ENCODE results near the gene MIOX.

MIOX gene

DNA sequence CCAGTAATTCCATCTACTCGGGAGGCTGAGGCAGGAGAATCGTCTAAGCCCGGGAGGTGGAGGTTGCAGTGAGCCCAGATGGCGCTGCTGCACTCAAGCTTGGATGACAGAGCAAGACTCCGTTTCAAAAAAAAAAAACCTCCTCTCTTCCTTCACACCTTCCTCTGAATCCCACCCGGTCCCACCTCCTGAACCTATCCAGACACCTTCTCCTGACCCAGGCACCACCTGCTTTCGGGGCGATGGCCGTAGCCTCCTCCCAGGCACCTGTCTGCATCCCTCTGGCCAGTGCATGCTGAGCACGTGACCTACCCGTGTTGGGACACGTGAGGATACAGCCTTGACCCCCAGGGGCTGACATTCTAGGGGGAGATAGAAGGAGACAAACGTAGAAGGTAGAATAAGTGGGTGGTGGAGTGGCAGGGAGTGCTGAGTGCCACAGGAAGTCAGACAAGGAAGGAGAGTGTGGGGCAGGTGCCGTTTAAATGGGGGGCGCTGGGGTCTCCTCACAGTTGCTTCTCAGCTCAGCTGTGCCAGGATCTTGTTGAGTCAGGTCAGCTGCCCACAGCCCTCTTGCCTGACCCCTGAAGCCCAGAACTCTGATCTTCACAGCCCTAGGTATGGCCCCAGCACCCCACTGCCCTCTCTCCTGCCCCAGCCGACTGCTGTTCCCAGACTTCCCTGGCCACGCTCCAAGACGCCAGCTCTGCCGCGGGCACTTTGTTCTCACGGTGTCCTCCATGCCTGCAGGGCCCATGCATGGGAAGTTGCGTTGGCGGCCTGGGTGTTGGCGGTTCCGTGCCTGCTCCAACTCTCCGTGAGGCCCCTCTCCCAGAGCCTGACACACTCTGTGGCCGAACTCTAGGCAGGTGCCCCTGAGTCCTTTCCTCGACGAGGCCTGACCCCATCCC is 1.2 kb upstream of the MIOX start:
- Histone ChIP-seq H3K27me3 (ENCODE audit: insufficient read depth, low read length) (peaks cover 12% of the 10 kb centered on the region), H3K27ac (ENCODE audit: low read depth, low read length) (no peak overlapping the region), H3K4me1 (ENCODE audit: insufficient read depth, low read length) (no peaks in the 10 kb centered on the region), H3K9me3 (ENCODE audit: insufficient read depth, low read depth, low read length) (no peaks in the 10 kb centered on the region), H3K36me3 (ENCODE audit: insufficient read depth, low read length) (no peaks in the 10 kb centered on the region), H3K4me3 (ENCODE audit: low read length) (no peak overlapping the region), H3K9ac (ENCODE audit: low read depth, low read length) (no peak overlapping the region)
- WGBS = 82% methylated on average over 29 of the region's 29 CpGs

DNA sequence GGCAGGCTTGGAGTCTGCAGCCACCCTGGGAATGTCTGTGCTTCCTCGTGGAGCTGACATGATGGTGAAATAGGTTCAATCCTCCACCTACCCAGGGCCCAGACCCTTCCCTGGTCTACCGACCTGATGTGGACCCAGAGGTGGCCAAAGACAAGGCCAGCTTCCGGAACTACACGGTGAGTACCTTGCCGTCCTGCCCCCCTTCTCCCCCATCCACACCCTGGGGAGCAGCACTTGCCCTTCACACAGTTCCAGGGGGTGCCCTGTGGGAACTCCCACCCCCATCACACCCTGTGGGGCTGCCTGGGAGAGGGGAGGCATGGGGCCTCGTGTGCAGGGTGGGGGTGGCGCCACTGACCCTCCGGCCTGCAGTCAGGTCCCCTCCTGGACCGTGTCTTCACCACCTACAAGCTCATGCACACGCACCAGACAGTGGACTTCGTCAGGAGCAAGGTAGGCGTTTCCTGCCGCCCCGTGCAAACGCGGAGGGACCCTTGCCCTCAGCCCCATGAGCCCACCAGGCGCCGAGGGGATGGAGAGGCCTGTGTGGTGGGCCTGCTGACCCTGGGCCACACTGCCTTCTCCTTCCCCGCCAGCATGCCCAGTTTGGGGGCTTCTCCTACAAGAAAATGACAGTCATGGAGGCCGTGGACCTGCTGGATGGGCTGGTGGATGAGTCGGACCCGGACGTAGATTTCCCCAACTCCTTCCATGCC is 789 bp downstream of the MIOX start:
- Histone ChIP-seq H3K4me1 (ENCODE audit: insufficient read depth, low read length) (no peaks in the 10 kb centered on the region), H3K27ac (ENCODE audit: low read depth, low read length) (no peak overlapping the region), H3K4me3 (ENCODE audit: low read length) (no peak overlapping the region), H3K27me3 (ENCODE audit: insufficient read depth, low read length) (no peaks in the 10 kb centered on the region), H3K9ac (ENCODE audit: low read depth, low read length) (no peak overlapping the region), H3K9me3 (ENCODE audit: insufficient read depth, low read depth, low read length) (no peaks in the 10 kb centered on the region), H3K36me3 (ENCODE audit: insufficient read depth, low read length) (no peaks in the 10 kb centered on the region)
- WGBS = 91% methylated on average over 23 of the region's 23 CpGs

DNA sequence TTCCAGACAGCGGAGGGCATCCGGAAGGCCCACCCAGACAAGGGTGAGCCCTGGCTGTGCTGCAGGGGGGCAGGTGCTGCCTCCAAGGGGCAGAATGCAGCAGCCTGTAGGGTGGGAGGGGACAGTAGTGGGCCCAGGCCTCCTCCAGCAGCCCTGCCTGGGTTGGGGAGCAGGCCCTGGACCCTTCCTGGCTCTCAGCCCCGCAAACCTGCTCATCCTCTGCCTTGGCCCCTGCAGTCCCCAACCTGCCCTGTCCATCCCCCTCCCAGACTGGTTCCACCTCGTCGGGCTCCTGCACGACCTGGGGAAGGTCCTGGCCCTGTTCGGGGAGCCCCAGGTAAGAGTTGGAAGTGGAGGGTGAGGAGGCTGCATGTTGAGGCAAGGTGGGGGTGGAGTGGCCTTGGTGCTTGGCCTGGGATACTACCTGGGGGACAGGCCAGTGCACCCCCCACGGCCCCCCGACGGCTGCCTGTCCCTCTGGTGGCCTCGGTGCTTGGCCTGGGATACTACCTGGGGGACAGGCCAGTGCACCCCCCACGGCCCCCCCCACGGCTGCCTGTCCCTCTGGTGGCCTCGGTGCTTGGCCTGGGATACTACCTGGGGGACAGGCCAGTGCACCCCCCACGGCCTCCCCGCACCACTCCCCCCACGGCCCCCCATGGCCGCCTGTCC is 1.5 kb downstream of the MIOX start:
- Histone ChIP-seq H3K4me3 (ENCODE audit: low read length) (no peak overlapping the region), H3K9ac (ENCODE audit: low read depth, low read length) (no peak overlapping the region), H3K27ac (ENCODE audit: low read depth, low read length) (no peak overlapping the region), H3K27me3 (ENCODE audit: insufficient read depth, low read length) (no peaks in the 10 kb centered on the region), H3K36me3 (ENCODE audit: insufficient read depth, low read length) (no peaks in the 10 kb centered on the region), H3K4me1 (ENCODE audit: insufficient read depth, low read length) (no peaks in the 10 kb centered on the region), H3K9me3 (ENCODE audit: insufficient read depth, low read depth, low read length) (no peaks in the 10 kb centered on the region)
- WGBS = 86% methylated on average over 18 of the region's 18 CpGs

DNA sequence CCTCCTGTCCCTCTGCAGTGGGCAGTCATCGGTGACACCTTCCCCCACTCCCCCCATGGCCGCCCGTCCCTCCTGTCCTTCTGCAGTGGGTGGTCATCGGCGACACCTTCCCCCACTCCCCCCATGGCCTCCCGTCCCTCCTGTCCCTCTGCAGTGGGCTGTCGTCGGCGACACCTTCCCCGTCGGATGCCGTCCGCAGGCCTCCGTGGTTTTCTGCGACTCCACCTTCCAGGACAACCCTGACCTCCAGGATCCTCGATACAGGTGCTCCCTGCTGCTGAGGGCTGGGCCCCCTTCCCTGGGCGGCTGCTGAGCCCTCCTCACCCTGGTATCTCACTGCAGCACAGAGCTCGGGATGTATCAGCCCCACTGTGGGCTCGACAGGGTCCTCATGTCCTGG is 2.2 kb downstream of the MIOX start:
- H3K36me3 ChIP-seq (ENCODE audit: insufficient read depth, low read length) = no peaks in the 10 kb centered on the region
- H3K27me3 ChIP-seq (ENCODE audit: insufficient read depth, low read length) = no peaks in the 10 kb centered on the region
- H3K27ac ChIP-seq (ENCODE audit: low read depth, low read length) = no peak overlapping the region
- no peaks in the 10 kb centered on the region for H3K4me1 ChIP-seq (ENCODE audit: insufficient read depth, low read length)
- no peak overlapping the region for H3K9ac ChIP-seq (ENCODE audit: low read depth, low read length)
- H3K9me3 ChIP-seq (ENCODE audit: insufficient read depth, low read depth, low read length) = no peaks in the 10 kb centered on the region
- 85% methylated on average over 19 of the region's 19 CpGs for WGBS
- no peak overlapping the region for H3K4me3 ChIP-seq (ENCODE audit: low read length)

DNA sequence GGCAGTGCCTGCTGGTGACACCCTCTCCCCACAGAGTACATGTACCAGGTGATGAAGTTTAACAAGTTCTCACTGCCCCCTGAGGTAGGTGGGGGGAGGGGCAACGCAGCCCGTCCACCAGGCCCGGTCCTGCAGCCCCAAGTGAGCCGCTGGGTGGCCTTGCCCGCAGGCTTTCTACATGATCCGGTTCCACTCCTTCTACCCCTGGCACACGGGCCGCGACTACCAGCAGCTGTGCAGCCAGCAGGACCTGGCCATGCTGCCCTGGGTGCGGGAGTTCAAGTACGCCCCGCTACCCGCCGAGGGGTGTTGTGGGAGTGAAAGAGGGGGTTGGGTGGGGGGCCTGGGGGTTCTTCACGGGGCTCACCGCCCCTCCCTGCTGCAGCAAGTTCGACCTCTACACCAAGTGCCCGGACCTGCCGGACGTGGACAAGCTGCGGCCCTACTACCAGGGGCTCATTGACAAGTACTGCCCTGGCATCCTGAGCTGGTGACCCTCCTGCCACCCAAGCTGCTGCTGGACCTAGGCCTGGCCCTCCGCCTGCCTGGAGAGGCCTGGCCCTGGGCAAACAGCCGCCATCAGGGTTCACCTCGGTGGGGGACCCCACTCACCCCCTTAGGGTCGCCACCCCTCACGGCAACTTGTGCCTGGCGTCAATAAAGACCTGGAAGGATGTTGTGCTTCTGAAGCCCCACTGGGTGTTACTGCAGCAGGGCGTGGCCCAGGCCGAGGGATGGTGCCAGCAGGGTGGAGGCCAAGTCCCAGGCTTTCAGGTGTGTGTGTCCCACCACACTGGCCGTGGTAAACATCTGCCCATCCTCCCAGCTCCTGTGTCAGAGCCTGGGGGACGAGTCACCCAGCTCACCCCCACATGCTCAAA is 2.9 kb downstream of the MIOX start:
- 93% methylated on average over 31 of the region's 31 CpGs for WGBS
- H3K9ac ChIP-seq (ENCODE audit: low read depth, low read length) = no peak overlapping the region

DNA sequence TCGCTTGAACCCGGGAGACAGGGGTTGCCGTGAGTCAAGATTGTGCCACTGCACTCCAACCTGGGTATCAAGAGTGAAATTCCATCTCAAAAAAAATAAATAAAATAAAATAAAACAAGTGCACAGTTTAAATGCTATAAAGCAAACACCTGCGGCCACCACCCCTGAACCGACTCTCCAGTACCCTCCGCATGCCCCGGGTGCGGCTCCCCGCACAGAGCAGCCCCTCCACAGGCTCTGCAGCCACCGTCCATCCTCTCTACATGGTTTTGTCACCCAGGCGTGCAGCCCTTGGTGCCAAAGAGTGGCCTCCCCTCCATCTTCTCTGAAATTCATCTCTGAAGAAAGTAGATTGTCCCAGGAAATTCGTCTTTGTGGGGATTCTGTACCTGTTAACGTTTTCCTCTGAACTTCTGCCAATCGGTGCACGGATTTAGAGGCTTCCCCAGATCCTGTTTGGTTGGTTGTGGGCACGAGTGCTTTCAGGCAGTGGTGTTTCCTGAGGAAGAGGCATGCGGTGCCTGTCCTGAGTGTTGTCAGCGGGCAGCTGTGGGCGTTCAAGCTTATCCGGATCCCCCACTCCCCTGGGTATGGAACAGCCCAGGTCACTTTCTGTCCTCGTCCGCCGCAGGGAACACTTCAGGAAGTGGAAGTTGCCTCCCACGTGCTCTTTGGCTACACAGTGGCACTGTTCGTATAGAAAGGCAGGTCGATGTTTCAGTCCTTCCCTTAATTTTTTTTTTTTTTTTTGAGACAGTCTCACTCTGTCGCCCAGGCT is 4.1 kb downstream of the MIOX start:
- no peaks in the 10 kb centered on the region for H3K4me1 ChIP-seq (ENCODE audit: insufficient read depth, low read length)
- H3K9ac ChIP-seq (ENCODE audit: low read depth, low read length) = no peak overlapping the region
- H3K27me3 ChIP-seq (ENCODE audit: insufficient read depth, low read length) = no peaks in the 10 kb centered on the region
- no peak overlapping the region for H3K27ac ChIP-seq (ENCODE audit: low read depth, low read length)
- WGBS = 91% methylated on average over 27 of the region's 27 CpGs
- H3K36me3 ChIP-seq (ENCODE audit: insufficient read depth, low read length) = no peaks in the 10 kb centered on the region
- H3K9me3 ChIP-seq (ENCODE audit: insufficient read depth, low read depth, low read length) = no peaks in the 10 kb centered on the region
- H3K4me3 ChIP-seq (ENCODE audit: low read length) = no peak overlapping the region

More for the DNA sequence above, 2.9 kb downstream of the MIOX start:
- H3K27me3 ChIP-seq (ENCODE audit: insufficient read depth, low read length) = no peaks in the 10 kb centered on the region
- no peaks in the 10 kb centered on the region for H3K9me3 ChIP-seq (ENCODE audit: insufficient read depth, low read depth, low read length)
- H3K27ac ChIP-seq (ENCODE audit: low read depth, low read length) = no peak overlapping the region
- H3K4me1 ChIP-seq (ENCODE audit: insufficient read depth, low read length) = no peaks in the 10 kb centered on the region
- H3K4me3 ChIP-seq (ENCODE audit: low read length) = no peak overlapping the region
- no peaks in the 10 kb centered on the region for H3K36me3 ChIP-seq (ENCODE audit: insufficient read depth, low read length)

DNA sequence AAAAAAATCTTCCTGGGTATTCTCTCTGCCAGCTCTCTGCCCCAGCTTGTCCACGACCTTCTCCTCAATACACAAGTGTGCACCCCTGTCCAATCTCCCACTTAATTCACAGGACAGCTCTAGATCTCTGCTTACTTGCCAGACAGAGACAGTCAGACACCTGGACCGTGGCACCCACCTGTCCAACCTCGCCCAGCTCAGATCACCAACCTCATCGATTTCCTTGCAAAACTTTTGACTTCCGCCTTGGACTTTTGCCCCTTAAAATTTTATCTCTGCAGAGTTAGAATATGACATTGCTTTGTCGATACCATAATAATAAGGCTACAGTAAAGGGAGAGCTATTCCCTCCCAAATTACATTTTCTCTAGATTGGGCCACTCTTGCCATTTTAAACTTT is 10.4 kb downstream of the MIOX start:
- no peak overlapping the region for H3K27ac ChIP-seq (ENCODE audit: low read depth, low read length)
- WGBS = 92% methylated on average over 6 of the region's 6 CpGs
- no peak overlapping the region for H3K9ac ChIP-seq (ENCODE audit: low read depth, low read length)
- no peaks in the 10 kb centered on the region for H3K4me1 ChIP-seq (ENCODE audit: insufficient read depth, low read length)
- H3K36me3 ChIP-seq (ENCODE audit: insufficient read depth, low read length) = no peaks in the 10 kb centered on the region
- H3K9me3 ChIP-seq (ENCODE audit: insufficient read depth, low read depth, low read length) = no peaks in the 10 kb centered on the region
- no peaks in the 10 kb centered on the region for H3K27me3 ChIP-seq (ENCODE audit: insufficient read depth, low read length)
- no peak overlapping the region for H3K4me3 ChIP-seq (ENCODE audit: low read length)

DNA sequence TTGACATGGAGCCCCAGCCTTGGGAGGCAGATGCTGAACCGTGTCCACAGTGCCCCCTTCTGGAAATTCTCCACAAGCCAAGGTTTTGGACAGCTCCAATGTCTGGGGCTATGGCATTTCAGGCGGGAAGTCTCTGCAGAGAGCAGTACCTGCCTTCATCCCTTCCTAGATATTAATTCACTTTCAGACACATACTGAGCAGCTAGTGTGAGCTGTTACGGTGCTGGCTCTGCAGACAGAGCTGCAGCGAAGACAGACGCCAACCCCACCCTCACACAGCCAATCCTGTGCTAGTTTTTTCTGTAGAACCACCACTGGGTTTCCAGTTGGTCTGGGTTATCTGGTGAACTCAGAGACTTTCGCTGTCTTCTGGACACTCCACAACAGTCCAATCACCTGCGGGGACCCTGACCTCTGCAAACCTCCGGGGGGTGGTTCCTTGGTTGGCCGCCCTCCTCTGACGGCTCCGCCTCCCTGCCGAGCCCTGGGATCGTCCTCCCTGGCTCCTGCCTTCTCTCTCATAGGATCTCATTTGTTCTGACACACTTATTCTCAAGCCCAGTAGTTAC is 11.7 kb downstream of the MIOX start:
- no peaks in the 10 kb centered on the region for H3K9me3 ChIP-seq (ENCODE audit: insufficient read depth, low read depth, low read length)
- no peaks in the 10 kb centered on the region for H3K4me1 ChIP-seq (ENCODE audit: insufficient read depth, low read length)
- H3K9ac ChIP-seq (ENCODE audit: low read depth, low read length) = no peak overlapping the region
- no peaks in the 10 kb centered on the region for H3K27me3 ChIP-seq (ENCODE audit: insufficient read depth, low read length)
- 18% methylated on average over 13 of the region's 13 CpGs for WGBS
- H3K4me3 ChIP-seq (ENCODE audit: low read length) = no peak overlapping the region
- no peak overlapping the region for H3K27ac ChIP-seq (ENCODE audit: low read depth, low read length)
- no peaks in the 10 kb centered on the region for H3K36me3 ChIP-seq (ENCODE audit: insufficient read depth, low read length)

DNA sequence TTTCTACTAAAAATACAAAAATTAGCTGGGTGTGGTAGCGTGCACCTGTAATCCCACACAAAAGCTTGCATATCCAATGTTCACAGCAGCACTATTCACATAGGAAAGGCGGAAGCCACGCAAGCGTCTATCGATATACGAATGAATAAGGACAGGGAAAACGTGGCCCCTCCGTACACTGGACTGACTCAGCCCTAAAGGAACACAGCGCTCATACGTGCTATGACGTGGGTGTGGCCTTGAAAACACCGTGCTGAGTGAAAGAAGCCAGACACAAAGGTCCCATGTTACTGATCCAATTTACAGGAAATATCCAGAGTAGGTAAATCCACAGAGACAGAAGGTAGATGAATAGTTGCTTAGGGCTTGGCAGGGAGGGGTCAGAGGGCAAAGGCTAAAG is 13.8 kb downstream of the MIOX start:
- Histone ChIP-seq H3K4me3 (ENCODE audit: low read length) (no peak overlapping the region), H3K27ac (ENCODE audit: low read depth, low read length) (no peak overlapping the region), H3K36me3 (ENCODE audit: insufficient read depth, low read length) (peaks cover 6% of the 10 kb centered on the region), H3K27me3 (ENCODE audit: insufficient read depth, low read length) (no peaks in the 10 kb centered on the region), H3K9ac (ENCODE audit: low read depth, low read length) (no peak overlapping the region), H3K9me3 (ENCODE audit: insufficient read depth, low read depth, low read length) (no peaks in the 10 kb centered on the region), H3K4me1 (ENCODE audit: insufficient read depth, low read length) (no peaks in the 10 kb centered on the region)
- WGBS = 95% methylated on average over 12 of the region's 12 CpGs

DNA sequence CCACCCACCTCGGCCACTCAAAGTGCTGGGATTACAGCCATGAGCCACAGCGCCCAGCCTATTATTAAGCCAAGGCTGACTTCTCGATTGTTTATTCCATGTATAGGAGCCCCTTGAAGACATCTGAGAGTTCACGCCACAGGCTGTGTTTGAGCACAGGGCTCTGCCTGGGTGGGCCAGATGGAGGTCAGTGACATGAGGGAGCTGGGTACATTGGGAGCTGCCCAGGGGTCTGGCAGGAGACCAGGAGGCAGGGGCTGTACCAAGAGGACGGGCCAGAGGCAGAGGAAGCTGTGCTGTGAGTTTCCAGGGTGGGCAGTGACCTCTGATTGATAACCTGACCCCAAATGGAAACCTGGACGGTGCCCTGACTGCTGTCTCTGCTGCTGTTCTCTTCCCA is 15.4 kb downstream of the MIOX start:
- Histone ChIP-seq H3K27me3 (ENCODE audit: insufficient read depth, low read length) (no peaks in the 10 kb centered on the region), H3K9me3 (ENCODE audit: insufficient read depth, low read depth, low read length) (no peaks in the 10 kb centered on the region), H3K27ac (ENCODE audit: low read depth, low read length) (no peak overlapping the region), H3K36me3 (ENCODE audit: insufficient read depth, low read length) (peaks cover 11% of the 10 kb centered on the region), H3K9ac (ENCODE audit: low read depth, low read length) (no peak overlapping the region), H3K4me3 (ENCODE audit: low read length) (no peak overlapping the region), H3K4me1 (ENCODE audit: insufficient read depth, low read length) (no peaks in the 10 kb centered on the region; the same call in 1 of the 2 replicates)
- 92% methylated on average over 6 of the region's 6 CpGs for WGBS

Measured in HUES64 (cell line).